ENCODE results near the gene PRKG1. TPM values are rescaled to one million over a fixed set of nuclear protein-coding genes. Genes with fewer than 3 reads are reported as not detected.

Gene PRKG1
- total RNA-seq, 1 experiment from 2014 or later = 7.4 TPM

DNA sequence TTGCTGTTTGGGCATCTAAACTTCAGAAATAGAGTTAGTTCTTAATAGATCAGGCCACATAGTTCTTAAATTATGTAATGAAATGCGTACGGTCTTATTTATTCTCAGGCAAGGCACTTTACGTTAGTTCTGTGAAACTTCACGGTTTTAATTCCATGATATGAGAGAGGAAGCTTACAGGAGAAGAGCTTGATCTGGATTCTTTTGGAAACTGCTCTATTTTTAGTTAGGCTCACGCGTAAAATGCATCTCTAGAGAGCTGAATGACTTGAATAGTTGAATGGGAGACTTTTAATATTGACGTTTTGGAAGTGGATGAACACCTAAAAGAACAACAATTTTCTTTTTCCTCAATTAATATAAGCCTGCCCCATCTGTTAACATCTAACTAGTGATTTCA is 71.1 kb downstream of the PRKG1 start:
- BruUV-seq (replicated peaks) = no TSS peak
- Histone ChIP-seq H3K27ac (ENCODE audit: low read length) (no peak overlapping the region), H3K4me3 (ENCODE audit: low read length) (no peak overlapping the region), H3K9me2 (replicated peaks; ENCODE audit: low read length) (no peaks in the 10 kb centered on the region), H3K4me1 (ENCODE audit: insufficient read depth, low read length) (no peaks in the 10 kb centered on the region), H3F3A (ENCODE audit: low read length, unreplicated experiment) (no peaks in the 10 kb centered on the region), H3K9me3 (ENCODE audit: low read length) (no peaks in the 10 kb centered on the region), H3K36me3 (ENCODE audit: low read depth, low read length) (no peaks in the 10 kb centered on the region), H2AFZ (ENCODE audit: low read length) (no peak overlapping the region), H4K20me1 (ENCODE audit: low read length) (no peaks in the 10 kb centered on the region), H3K79me2 (ENCODE audit: low read length) (no peaks in the 10 kb centered on the region), H3K27me3 (ENCODE audit: low read length) (no peaks in the 10 kb centered on the region), H3K4me2 (ENCODE audit: low read length) (no peak overlapping the region), H3K9ac (ENCODE audit: low read length) (no peak overlapping the region)
- DNase-seq (no peak), ATAC-seq (no peak)
- ChIA-PET CTCF (no interaction called here), POLR2A (ENCODE audit: unreplicated experiment) (no interaction called here)
- TF ChIP-seq EZH2phosphoT487 (IDR thresholded peaks at IDR 0.05; ENCODE audit: borderline replicate concordance, low read length) (no peak), CTCF (conservative IDR thresholded peaks at IDR 0.05; ENCODE audit: low read depth, low read length) (no peak), EZH2 (IDR thresholded peaks at IDR 0.05; ENCODE audit: low read length, unreplicated experiment) (no peak)
- intact Hi-C loops (cut with micrococcal nuclease) = no loop called here

- no peaks in the 10 kb centered on the region for H4K20me1 ChIP-seq (ENCODE audit: low read length)
- no TSS peak for BruUV-seq (replicated peaks)
- CTCF ChIA-PET = interaction anchor here (0.5 kb wide), 1 partner anchor 831 kb away, joined by 7 read pairs; no protein-coding TSS in a partner anchor
Observed at GRCh38 chr10:51147644-51148399, 73.5 kb downstream of the PRKG1 start.

More at GRCh38 chr10:51147644-51148399, 73.5 kb downstream of the PRKG1 start:
- H3K4me1 ChIP-seq (ENCODE audit: insufficient read depth, low read length) = no peaks in the 10 kb centered on the region
- no peak overlapping the region for H3K4me3 ChIP-seq (ENCODE audit: low read length)
- H3F3A ChIP-seq (ENCODE audit: low read length, unreplicated experiment) = no peaks in the 10 kb centered on the region
- ATAC-seq = no peak
- POLR2A ChIA-PET (ENCODE audit: unreplicated experiment) = no interaction called here
- H3K4me2 ChIP-seq (ENCODE audit: low read length) = no peak overlapping the region
- H3K9me2 ChIP-seq (replicated peaks; ENCODE audit: low read length) = no peaks in the 10 kb centered on the region
- no peak overlapping the region for H3K9ac ChIP-seq (ENCODE audit: low read length)
- H3K36me3 ChIP-seq (ENCODE audit: low read depth, low read length) = no peaks in the 10 kb centered on the region
- intact Hi-C loops (cut with micrococcal nuclease) = no loop called here
- H3K27ac ChIP-seq (ENCODE audit: low read length) = no peak overlapping the region
- no peaks in the 10 kb centered on the region for H3K27me3 ChIP-seq (ENCODE audit: low read length)
- TF ChIP-seq CTCF (conservative IDR thresholded peaks at IDR 0.05; ENCODE audit: low read depth, low read length) = no peak
- no peak for TF ChIP-seq EZH2 (IDR thresholded peaks at IDR 0.05; ENCODE audit: low read length, unreplicated experiment)
- TF ChIP-seq EZH2phosphoT487 (IDR thresholded peaks at IDR 0.05; ENCODE audit: borderline replicate concordance, low read length) = no peak
- H3K79me2 ChIP-seq (ENCODE audit: low read length) = no peaks in the 10 kb centered on the region
- H3K9me3 ChIP-seq (ENCODE audit: low read length) = no peaks in the 10 kb centered on the region
- no peak for DNase-seq
- H2AFZ ChIP-seq (ENCODE audit: low read length) = no peak overlapping the region
